ENCODE results near the gene VEPH1. TPM values are rescaled to one million over a fixed set of nuclear protein-coding genes. Genes with fewer than 3 reads are reported as not detected.
A peak's percentile ranks its signal among the peaks of the same experiment; 100 is the strongest.

Gene VEPH1
- total and polyA plus RNA-seq, 9 of the 15 experiments (the other 6 are each of a cell fraction or from before 2014, with no cell fraction given): 4.5 to 15.6 (median 5.8) TPM

DNA sequence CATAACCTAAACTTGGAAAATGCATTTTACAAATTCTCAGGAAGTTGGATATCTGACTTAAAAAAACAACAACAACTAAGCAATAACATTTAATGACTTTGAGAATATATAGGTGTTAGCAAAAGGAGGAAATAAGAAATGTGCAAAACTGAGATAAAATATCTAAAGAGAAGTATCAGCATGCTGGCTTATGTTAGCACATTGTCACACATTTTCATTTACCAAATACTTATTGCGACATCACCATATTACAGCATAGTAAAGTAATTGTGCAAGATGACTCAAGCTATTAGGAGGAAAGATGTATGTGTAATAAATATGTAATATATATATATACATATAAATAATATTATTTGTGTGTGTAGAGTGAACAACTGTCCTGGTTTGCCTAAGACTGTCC lies 57.4 kb downstream of the VEPH1 start:
- no peak overlapping the region for H3K4me3 ChIP-seq
- peaks cover 0 to 11% of the 10 kb centered on the region in 2 experiments; a peak in 3 of 5 replicates for H3K4me1 ChIP-seq (replicated peaks in 1 of 2; ENCODE audit: control insufficient read depth in 2 of 2, insufficient read depth in 2 of 2, low read length in 2 of 2)
- H3K9me1 ChIP-seq (ENCODE audit: control insufficient read depth, insufficient read depth, low read length): no peaks in the 10 kb centered on the region
- no peaks in the 10 kb centered on the region for H3K36me3 ChIP-seq (ENCODE audit: control insufficient read depth, insufficient read depth, low read length)
- H3K27ac ChIP-seq (ENCODE audit: extremely low read depth, low read depth, low read length): no peak overlapping the region
- CTCF ChIA-PET (ENCODE audit: low intra/inter-chr PET ratio): interaction anchor here (0.6 kb wide), 1 partner anchor 92 kb away, joined by 3 read pairs; no protein-coding TSS in a partner anchor
- no peaks in the 10 kb centered on the region for H4K20me1 ChIP-seq (replicated peaks; ENCODE audit: control insufficient read depth, insufficient read depth, low read length)
- WGBS (ENCODE audit: insufficient coverage, low coverage, missing lambda C conversion rate): 41% methylated on average over 1 of the region's 1 CpG
- no peak overlapping the region for H3K4me2 ChIP-seq (ENCODE audit: insufficient read depth, low read length)
- DNase-seq (ENCODE audit: extremely low read depth in 1 of 4, low spot score in 3 of 4) (no peak), FAIRE-seq (no peak), ATAC-seq (no peak)
- no peaks in the 10 kb centered on the region for H3K79me2 ChIP-seq (ENCODE audit: control insufficient read depth, insufficient read depth, low read length)
- in situ Hi-C loops (cut with MboI) (no loop called here), intact Hi-C loops (cut with micrococcal nuclease) (loop anchor here (5.0 kb wide), 1 partner anchor 94 kb away; no protein-coding TSS in a partner anchor)
- no peaks in the 10 kb centered on the region for H3K9me3 ChIP-seq (replicated peaks; ENCODE audit: control insufficient read depth, insufficient read depth, low read depth, low read length)
- H3K27me3 ChIP-seq (ENCODE audit: control insufficient read depth in 2 of 2, insufficient read depth in 2 of 2, low read length in 2 of 2): no peaks in the 10 kb centered on the region
- no peak overlapping the region for H3K9ac ChIP-seq (ENCODE audit: insufficient read depth in 1 of 2, low read depth in 2 of 2, low read length in 2 of 2)
- POLR2A ChIA-PET: no interaction called here
- TF ChIP-seq CEBPB (tag; IDR thresholded peaks at IDR 0.05) (peak; percentile 99), CBX3 (IDR thresholded peaks at IDR 0.05; ENCODE audit: borderline replicate concordance in 1 of 2, low read length in 2 of 2) (no peak), CEBPG (CRISPR knock-in tag; IDR thresholded peaks at IDR 0.05) (no peak), CEBPG (tag; conservative IDR thresholded peaks at IDR 0.05 in 1 of 2, IDR thresholded peaks at IDR 0.05 in 1 of 2) (peak; percentile 94 to 97), STAG1 (CRISPR knock-in tag; IDR thresholded peaks at IDR 0.05; ENCODE audit: borderline replicate concordance) (no peak), ARID1B (IDR thresholded peaks at IDR 0.05) (peak; percentile 57; the same call in 1 of the 2 replicates), TAL1 (IDR thresholded peaks at IDR 0.05) (0 out of 2 replicates have a peak, but pooled peaks have one; percentile 16), CCNT2 (IDR thresholded peaks at IDR 0.05; ENCODE audit: borderline replicate concordance, extremely low read depth, insufficient read length, low read depth, low read length) (peak; percentile 15), TRIM24 (IDR thresholded peaks at IDR 0.05) (peak in 1 of 2 experiments; percentile 57; a peak in 1 of 4 replicates), MBD2 (IDR thresholded peaks at IDR 0.05; ENCODE audit: borderline replicate concordance, low read depth) (no peak), FOSL1 (tag; conservative IDR thresholded peaks at IDR 0.05) (0 out of 2 replicates have a peak, but pooled peaks have one; percentile 21), NBN (IDR thresholded peaks at IDR 0.05; ENCODE audit: low read depth) (no peak), ZNF507 (tag; conservative IDR thresholded peaks at IDR 0.05) (no peak), TEAD4 (IDR thresholded peaks at IDR 0.05; ENCODE audit: low read length) (peak; percentile 33; the same call in 1 of the 2 replicates), TEAD4 (CRISPR knock-in tag; IDR thresholded peaks at IDR 0.05; ENCODE audit: borderline replicate concordance) (no peak), MEF2D (tag; conservative IDR thresholded peaks at IDR 0.05; ENCODE audit: low read depth) (no peak), FOS (IDR thresholded peaks at IDR 0.05; ENCODE audit: extremely low read depth, insufficient read length) (no peak)
- TF ChIP-seq, protein P1, sequence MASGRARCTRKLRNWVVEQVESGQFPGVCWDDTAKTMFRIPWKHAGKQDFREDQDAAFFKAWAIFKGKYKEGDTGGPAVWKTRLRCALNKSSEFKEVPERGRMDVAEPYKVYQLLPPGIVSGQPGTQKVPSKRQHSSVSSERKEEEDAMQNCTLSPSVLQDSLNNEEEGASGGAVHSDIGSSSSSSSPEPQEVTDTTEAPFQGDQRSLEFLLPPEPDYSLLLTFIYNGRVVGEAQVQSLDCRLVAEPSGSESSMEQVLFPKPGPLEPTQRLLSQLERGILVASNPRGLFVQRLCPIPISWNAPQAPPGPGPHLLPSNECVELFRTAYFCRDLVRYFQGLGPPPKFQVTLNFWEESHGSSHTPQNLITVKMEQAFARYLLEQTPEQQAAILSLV (tag; IDR thresholded peaks at IDR 0.05): peak; percentile 66
- TF ChIP-seq, protein P2, sequence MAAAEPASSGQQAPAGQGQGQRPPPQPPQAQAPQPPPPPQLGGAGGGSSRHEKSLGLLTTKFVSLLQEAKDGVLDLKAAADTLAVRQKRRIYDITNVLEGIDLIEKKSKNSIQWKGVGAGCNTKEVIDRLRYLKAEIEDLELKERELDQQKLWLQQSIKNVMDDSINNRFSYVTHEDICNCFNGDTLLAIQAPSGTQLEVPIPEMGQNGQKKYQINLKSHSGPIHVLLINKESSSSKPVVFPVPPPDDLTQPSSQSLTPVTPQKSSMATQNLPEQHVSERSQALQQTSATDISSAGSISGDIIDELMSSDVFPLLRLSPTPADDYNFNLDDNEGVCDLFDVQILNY (CRISPR knock-in tag; IDR thresholded peaks at IDR 0.05): no peak
- TF ChIP-seq, protein P3, sequence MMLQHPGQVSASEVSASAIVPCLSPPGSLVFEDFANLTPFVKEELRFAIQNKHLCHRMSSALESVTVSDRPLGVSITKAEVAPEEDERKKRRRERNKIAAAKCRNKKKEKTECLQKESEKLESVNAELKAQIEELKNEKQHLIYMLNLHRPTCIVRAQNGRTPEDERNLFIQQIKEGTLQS (IDR thresholded peaks at IDR 0.05): peak; percentile 40; the same call in 1 of the 2 replicates
- TF ChIP-seq, protein P3 (CRISPR knock-in tag; conservative IDR thresholded peaks at IDR 0.05): no peak
- no peak overlapping the region for H2AFZ ChIP-seq (ENCODE audit: low read depth, low read length)
- BruUV-seq (replicated peaks): no TSS peak
